Tibial nerve (tissue), 3 donors: ENCODE results near the gene CLIC5.

Source experiments
- POLR2A ChIP-seq, 2 donors: fragments of 450-650 bp; IDR thresholded peaks; one replicate each; pipeline ENCODE4 v1.6.1; 2017; ENCODE audit warnings: antibody characterized with exemption in 2 of 2, mild to moderate bottlenecking in 2 of 2, moderate library complexity in 2 of 2
- TF ChIP-seq, protein P1 (sequence below), 5 experiments: fragments of 200-600 bp in 3 of 5; fragments of 450-650 bp in 2 of 5; sonication (generic) in 3 of 5; IDR thresholded peaks; one replicate each; pipeline ENCODE4 v1.5.1; 2016 to 2019; ENCODE audit warnings: antibody characterized with exemption in 5 of 5, mild to moderate bottlenecking in 3 of 5, moderate library complexity in 2 of 5

DNA sequence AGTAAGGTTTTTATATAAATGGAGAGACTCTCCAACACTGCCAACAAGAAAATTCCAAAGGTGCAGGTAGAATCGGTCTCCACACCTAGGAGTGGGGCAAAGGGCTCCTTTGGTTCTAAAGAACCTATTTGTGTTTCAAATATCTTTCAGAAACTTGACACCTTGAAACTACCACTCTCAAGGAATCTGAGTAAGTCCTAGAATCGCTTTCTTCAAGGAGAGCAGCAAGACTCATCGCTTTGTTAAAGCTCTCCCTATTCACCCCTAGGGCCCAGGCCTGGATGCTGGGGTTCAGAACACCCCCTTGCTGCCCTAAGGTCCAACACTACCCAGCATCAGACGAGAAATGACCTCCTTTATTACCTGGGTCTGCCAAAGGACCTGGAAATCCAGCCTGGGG lies 2.0 kb downstream of the CLIC5 start:
- TF ChIP-seq, protein P1, sequence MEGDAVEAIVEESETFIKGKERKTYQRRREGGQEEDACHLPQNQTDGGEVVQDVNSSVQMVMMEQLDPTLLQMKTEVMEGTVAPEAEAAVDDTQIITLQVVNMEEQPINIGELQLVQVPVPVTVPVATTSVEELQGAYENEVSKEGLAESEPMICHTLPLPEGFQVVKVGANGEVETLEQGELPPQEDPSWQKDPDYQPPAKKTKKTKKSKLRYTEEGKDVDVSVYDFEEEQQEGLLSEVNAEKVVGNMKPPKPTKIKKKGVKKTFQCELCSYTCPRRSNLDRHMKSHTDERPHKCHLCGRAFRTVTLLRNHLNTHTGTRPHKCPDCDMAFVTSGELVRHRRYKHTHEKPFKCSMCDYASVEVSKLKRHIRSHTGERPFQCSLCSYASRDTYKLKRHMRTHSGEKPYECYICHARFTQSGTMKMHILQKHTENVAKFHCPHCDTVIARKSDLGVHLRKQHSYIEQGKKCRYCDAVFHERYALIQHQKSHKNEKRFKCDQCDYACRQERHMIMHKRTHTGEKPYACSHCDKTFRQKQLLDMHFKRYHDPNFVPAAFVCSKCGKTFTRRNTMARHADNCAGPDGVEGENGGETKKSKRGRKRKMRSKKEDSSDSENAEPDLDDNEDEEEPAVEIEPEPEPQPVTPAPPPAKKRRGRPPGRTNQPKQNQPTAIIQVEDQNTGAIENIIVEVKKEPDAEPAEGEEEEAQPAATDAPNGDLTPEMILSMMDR (IDR thresholded peaks at IDR 0.05) = no peak
- TF ChIP-seq POLR2A (IDR thresholded peaks at IDR 0.05) = no peak
